Stimulated activated CD8-positive, alpha-beta memory T cell treated with anti-CD3 and anti-CD28 coated beads, Interleukin-7, amount 100 ng/mL, for 48 hours (primary cell): ENCODE data around the gene OLIG3.

ENCODE experiments used
- DNase-seq, 2 donors: peaks; one replicate each; pipeline ENCODE4 v3.0.0-alpha.2; 2020; ENCODE audit warnings: low read depth in 1 of 2; ENCODE audit errors: extremely low read depth in 1 of 2

Gene OLIG3

DNA sequence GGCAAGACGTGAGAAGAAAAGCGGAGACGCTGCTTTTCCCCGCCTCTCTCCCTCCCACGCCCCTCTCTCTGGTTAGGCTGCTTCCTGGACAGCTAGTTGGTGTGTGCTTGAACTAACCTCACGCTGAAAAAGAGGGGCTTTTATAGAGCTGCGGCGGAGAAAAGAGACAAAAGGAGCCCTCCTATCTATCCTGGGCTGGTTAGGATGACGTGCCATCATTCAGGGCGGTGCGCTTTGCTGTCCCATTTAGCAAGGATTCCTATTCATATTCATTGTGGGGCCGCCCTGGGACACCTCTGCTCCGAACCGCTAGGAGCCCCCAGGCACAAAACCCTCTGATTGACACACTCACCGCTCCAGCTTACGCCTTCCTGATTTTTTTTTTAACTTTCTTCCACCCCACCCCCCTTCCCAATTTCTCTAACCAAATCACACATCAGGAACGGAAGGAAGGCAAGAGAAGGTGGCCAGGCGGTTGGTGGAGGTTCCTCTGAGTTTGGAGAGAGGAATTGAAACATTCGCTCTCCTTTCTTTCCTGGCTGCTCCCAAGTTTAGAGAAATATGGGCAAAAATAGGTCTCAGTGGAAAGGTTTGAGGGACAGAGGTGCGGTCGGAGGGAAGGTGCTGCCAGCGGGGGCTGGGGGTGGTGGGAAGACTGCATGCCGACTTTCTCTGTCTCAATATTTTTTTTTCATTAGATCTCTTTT lies at the start of gene OLIG3:
Gene OLIG3 (minus strand): TSS at position 114 of the 707 bp plus-strand sequence. CDS start 224 bp downstream, outside the sequence.
- peak in 1 of 2 donors; percentile 47 for DNase-seq

DNA sequence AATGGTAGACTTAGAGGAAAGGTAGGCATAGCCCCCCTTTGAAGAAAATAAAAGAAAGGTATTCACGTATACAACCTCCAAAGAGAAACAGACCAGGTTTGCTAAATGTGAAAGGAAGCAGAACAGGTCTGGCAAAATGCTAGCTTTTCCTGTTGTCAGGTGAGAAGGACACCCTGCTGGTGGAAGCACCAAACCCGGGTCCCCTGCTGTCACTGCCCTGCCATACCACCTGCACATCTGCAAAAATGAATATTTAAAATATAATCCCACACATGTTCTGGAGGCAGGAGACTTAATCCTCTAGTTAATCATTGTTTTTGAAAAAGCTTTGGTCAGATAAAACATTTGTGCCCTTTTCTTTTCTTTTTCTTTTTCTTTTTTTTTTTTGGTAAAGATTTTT lies 48.9 kb upstream of the OLIG3 start:
- DNase-seq = no peak

DNA sequence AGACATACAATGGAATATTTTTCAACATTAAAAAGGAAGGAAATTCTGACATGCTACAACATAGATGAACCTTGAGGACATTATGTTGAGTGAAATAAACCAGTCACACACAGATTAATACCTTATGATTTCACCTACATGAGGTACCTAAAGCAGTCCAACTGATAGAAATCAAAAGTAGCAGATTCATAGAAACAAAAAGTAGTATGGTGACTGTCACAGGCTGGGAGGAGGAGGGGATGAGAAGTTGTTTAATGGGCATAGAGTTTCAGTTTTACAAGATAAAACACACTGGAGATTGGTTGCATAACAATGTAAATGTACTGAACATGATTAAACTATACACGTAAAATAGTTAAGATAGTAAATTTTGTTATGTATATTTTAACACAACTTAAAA lies 48.5 kb upstream of the OLIG3 start:
- DNase-seq = no peak

DNA sequence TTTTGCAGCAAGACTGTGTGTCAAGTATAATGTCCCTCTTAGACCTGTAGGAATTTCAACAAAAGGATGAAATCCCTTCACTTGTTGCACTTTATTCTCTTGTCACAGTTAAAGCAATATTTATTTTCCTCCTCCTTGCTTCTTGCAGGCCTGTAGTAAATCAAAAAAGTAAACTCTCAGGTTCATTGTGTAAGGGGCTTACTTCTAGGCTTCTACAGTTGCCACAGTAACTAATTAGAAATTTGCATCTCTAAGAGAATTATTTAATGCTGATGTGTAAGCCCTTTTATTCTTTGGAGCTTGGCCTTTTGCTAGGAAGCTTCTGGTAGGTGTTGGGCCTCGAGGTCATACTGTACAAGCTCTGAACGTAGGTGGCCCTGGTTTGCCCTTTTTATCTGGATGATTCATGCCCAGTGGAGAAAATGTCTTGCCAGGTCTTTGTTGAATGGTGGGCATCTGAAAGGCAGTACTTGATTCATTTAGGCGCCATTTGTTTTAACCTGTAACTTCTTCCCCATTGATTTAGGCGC lies 47.4 kb upstream of the OLIG3 start:
- DNase-seq = no peak

DNA sequence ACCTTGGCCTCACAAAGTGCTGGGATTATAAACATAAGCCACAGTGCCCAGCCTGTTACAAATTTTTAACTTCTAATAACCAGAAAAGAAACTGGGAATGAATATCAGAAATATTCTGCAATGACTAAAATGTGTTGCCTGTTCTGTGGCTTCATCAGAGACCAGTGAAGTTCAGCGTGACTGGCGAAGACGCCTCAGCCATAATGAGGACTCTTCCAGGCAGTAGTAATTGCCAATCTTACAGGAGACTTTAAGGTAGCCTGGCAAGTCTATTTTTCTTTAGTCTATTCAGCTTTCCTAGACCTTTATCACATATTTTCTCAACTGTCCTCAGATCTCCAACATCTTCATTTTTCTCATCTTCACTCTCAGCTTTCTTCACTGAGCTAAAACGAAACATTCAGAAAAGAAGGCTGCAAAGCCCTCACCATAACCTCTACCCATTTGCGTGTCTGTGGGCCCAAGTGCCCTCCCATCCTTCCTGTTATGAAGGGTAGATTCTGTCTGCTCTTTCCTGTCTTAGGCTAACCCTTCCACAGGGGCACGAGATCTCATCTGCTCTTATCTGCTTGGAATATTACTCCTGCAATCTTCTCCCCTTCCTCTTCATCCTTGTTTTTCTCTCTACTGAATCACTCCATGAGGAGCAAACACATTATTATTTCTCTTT lies 42.0 kb upstream of the OLIG3 start:
- peak in 1 of 2 donors; percentile 16 for DNase-seq

DNA sequence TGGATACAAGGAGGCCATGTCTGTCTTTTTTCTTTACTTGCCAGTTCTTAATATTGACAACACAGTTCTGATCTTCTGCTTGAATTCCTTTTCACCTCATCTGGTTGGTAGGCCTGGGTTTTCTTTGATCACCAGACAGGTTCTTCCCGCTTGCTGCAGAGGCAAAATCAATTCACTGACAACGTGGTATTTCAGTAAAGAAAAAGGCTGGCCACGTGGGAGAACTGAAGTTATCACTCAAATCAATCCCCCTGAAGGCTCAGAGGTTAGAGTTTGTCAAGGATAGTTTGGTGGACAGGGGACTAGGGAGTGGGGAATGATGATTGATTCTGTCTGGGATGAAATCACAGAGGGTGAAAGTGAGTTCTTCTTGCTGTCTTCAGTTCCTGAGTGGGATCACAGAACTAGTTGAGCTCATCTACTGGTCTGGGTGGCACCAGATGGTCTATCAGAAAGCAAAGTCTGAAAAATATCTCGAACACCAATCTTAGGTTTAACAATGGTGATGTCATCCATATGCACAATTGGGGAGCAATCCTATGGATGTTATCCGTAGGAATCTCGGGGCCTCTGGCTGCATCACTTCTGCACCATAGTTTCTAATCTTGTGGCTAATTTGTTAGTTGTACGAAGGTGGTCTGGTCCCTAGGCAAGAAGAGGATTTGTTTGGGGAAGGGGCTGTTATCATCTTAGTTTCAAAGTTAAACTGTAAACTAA lies 37.3 kb upstream of the OLIG3 start:
- no peak for DNase-seq

DNA sequence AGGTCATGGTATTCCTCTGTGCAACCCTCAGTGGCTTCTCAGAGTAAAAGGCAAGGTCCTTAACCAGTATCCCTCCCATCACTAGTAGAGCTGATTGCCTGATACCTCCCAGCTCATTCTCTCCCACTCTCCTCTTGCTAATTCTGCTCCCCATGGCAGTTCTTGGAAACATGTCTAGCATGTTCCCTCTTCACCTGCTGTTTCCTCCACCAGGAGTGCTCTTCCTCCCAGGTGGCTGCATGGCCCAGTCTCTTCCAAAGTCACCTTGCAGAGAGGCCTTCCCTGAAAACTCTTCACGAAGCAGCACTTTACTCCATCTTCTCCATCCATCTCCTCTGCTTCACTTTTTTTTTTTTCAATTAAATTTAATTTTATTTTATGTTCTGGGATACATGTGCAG lies 36.2 kb upstream of the OLIG3 start:
- DNase-seq = no peak

DNA sequence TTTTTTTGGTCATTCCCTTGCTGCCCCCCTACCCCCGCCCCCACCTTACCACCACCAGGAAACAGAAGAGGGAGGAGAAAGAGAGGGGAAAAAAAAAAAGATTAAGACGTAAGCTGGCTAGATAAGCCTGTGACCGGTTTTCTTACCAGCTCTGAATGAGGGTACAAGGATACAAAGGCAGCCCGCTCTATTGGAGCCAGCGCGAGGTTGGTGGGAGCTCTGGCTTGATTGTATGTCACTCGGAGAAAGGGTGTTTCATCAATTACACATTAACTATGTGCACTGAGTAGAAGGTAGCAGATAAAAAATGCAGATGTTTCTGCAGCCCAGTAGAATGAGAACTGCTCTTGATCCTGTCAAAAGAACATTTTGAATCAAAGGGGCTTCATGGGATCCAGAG lies 28.6 kb upstream of the OLIG3 start:
- DNase-seq = no peak

DNA sequence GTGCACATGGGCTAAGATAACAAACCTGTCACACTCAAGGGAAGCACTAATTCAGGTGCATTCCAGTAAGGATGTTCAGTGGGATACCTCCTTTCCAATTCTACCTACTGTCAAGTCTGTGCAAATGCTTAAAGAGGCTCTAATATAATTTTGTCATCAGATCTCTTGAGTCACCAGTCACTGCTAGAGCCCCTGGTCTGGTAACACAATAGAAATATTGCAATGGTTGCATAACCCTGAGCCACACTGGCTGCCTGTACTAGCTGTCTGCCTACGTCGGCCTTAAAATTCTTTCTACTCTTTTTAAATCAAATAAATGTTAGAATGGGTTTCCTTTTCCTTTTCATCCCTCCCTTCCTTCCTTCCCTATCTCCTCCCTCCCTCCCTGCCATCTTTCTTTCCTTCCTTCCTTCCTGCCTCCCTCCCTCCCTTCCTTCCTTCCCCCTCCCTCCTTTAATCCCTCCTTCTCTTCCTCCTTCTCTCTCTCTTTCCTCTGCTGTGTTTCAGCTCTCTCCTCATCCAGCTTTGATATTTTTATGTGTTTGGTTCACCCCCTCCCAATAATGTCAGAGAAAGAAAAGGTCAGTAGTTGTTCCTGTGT lies 28.1 kb upstream of the OLIG3 start:
- no peak for DNase-seq

DNA sequence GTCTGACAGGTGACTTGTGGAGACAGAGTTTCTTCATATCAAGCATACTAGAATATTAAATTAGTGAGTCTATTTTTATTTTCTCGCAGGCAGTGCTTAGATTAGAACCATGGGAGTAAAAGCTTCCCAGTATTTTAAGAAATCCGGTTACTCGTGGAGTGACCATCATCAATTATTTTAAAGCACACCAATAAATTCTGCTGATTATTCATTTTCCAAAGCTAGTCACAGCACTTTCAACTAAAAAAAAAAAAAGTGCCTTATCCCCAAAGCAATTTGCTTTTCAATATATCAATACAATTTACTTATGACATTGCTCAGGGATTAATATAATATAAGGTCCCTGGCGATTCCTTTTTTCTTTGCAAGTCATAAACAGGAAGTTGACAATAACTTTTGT lies 26.3 kb upstream of the OLIG3 start:
- DNase-seq = no peak

DNA sequence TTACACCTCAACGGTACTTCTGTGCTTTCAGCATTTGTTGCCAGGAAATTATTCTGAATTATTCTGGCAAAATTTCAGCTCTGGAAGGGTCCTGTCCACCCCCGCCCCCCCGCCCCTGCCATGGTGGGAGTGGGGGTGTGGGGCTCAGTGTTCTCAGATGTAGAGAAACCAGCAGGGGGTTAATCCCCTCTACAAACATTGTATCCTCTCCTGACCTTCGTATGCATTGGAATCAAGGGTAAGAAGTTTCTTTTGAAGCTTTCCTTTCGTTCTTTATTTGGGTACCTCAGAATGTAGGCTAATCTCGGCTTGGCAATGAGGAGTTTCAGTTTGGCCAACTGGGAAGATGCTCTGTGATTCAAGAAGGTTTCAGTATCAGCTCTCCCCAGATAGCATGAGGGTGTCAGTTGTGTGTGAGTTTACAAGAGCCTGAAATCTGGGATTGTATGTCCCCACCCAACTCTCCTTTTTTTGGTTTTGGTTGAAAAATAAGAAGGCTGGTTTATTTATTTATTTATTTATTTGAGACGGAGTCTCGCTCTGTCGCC lies 25.5 kb upstream of the OLIG3 start:
- no peak for DNase-seq

DNA sequence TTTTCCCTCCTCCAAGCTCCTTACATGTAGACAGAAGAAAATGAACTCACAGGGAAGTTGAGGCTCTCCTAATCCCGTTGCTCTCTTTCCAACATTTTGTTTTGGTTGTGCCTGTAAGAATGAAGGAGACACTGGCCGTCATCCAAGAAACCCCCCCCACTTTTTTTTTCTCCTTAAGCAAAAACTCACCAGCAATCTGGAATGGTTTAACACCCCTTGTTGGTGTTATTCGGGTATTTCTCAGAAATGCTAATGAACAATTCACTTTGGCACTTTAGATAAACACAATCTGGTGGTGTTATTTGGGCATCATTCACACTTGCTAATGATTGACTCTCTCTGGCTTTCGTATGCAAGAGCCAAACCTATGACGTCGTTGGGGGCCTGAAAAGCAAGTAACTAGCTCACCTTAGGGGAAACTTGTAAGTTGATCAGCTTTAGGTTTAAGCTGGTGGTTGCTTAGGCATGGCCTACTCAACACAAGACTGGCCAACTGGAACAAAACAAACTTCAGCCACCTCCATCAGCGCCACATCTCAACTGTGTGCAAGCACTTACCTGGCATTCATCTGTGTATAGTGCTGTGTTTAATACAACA lies 24.3 kb upstream of the OLIG3 start:
- no peak for DNase-seq

DNA sequence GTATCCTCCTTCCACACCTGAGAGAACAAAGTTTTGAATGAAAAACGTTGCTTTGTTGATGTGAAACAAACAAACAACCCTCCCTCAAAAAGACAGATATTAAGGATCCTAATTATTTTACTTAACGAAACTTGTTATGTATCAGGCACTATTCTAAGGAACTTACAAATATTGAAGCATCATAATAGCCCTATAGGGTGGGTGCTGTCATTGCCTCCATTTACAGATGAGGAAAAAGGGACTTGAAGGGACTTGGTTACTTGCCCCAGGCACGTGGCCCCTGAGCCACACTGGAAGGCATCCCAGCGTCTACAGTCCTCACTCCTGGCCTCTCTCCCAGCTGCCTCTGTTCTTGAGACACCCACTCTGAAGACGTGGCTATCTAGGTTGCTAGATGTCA lies 20.2 kb upstream of the OLIG3 start:
- DNase-seq = no peak

DNA sequence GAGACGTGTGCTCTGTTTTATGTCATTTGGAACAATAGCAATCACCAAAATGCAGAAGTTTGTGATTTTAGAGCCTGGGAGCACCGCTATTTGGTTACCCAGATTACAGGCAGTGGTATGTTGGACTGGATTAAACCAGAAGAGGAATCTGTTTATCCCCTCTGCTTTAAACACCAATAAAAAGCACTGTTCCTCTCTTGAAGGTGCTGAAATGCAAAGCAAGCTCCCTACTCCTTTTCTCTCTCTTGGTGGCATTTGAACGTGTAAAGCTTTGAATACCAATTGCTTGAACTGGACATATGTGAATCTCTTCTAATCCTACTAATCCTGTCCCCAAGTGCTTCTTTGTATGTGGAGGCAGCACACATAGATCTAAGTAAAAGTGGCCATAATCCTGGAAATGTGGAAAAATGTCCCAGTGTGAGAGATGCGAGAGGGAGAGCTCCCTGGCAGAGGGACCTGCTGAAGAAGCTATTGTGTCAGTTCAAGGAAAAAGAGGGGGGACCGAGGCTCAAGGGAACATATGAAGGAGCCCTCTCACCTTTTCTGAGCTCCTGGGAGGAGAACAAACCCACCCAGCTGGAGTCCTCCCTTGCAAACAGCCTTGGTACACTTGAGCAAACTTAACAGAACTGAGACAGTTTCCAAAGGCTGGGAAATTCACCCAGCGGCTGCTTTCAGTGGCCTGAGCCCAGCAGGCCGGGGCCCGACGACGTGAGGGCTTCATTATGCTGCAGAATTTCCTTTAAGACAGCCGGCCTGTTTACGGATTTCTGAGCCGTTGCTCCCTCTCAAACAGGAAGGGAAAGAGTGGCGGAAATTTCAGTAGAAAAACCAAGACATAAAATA lies 18.8 kb upstream of the OLIG3 start:
- no peak for DNase-seq

DNA sequence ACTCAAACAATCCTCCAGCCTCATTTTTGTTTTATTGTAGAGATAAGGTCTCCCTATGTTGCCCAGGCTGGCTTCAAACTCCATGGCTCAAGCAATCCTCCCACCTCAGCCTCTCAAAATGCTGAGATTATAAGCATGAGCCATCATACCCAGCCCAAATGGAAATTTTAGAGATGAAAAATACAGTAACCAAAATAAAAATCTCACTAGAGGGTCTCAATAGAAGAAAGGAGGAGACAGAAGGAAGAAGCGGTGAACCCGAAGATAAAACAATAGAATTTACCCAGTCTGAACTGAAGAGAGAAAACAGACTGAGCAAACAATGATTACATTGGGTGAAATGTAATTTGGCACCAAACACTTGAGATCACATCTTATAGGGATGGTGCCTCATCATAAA lies 16.7 kb upstream of the OLIG3 start:
- no peak for DNase-seq

DNA sequence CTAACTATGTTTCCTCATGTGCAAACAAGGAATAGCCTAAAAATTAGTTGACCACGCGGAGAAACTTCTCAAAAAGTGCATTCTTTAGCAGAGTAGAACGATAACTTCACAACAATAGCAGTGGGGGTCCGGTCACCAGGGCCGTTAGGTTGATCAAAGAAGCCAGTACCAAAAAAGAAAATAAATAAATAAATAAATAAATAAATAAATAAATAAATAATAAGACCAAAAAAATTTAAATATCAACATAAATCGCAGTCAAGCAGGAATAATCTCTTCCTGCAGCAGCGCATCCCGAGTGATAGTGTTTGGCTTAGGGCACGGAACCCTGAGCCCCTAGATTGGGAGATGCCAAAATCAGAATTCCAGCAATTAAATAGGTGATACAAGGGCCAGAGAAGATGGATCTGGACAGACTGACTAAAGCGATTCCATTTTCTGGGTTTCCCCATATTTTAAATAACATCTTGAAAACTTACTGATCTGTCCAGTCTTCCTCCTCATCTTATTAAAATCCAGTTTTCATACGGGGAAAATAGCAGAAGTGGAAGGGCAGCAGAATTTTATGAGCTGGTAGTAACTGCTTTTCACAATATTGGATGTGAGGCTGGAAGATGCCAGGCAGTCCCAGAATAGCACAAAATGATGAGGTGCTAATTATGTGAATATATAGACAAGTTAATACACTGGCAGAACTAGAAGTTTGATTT lies 4.4 kb upstream of the OLIG3 start:
- DNase-seq = no peak

DNA sequence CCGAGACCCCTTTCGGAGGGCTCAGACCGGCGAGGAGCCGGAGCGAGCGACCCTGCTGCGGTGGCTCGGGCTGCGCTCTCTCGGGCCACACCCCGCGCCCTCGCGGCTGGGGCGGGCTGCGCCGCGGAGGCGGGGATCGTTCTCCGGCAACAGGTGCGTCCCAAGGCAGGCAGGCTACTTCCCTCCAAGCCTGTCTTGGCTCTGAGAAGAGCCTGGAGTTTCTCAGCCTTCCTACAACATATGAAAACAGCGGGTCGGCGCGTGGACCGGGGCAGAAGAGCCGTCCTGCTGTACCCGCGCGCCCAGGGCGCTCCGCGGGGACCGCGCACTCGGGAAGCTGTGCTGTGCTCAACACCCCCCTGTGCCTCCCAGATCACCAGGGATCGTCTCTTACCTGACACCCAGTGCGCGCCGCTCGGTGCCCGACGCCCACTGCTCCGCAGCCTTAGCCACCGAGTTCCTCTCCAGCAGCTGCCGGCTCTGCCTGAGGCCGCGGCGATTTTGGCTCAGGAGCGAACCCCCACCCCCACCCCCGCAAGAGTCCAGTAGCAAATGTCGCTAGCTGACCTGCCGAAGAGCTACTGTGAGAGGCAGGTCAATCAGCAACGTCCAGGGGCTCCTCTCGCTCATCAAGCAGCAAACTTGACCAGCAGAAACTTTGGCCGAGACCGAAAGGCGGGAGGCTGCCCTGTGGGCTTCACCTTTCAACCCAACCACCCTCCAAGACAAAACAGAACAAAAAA lies 3.7 kb upstream of the OLIG3 start:
- DNase-seq = no peak

DNA sequence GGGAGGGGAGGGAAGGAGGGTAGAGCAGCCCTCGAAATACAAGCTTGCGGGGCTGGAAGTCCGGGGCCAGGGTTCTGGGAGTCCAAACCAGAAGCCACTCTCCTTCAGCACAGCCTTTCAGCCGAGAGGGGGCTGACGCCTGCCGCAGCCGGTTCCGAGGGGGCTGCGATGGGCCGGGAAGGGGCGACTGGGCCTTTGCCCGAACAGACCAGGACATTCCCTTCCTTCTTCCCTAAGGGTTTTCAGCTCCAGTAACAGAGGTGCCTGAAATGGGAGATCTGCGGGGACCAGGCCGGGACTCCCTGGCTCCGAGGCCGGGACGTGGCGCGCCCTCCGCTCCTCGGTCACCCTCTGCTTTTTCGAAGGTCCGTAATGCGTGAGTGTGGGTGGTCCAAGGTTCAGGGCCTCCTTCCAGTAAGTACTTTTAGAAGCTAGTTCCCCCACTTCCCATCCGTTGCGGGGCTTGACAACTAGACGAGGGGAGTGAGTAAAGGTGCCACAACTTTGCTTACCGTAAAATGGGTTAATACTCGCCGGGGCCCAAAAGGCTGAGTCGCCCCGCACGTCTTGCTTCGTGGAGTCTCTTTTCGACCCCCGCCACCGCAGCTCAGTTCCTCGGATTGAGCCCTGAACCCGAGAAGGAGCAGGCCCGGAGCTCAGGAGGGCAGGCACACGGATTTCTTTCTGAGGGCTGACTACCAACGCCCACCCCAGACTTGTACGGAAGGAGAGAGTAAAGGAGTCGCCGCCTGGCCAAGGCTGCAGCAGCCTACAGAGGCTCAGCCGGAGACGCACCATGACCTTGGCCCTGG lies 2.9 kb upstream of the OLIG3 start:
- DNase-seq = no peak
